Liver (tissue), 3 donors: ENCODE data around the gene PARP9.

ENCODE experiments used
- TAF1 ChIP-seq: conservative IDR thresholded peaks from 2 replicates; pipeline ENCODE4 v1.6.1; 2016; ENCODE audit warnings: antibody characterized with exemption, mild to moderate bottlenecking
- YY1 ChIP-seq: IDR thresholded peaks from 2 replicates; pipeline ENCODE4 v1.6.1; 2016; ENCODE audit warnings: antibody characterized with exemption, mild to moderate bottlenecking
- TF ChIP-seq, protein P1 (sequence below): fragments of 150-350 bp; IDR thresholded peaks from 2 replicates; pipeline ENCODE4 v1.5.1; 2017; ENCODE audit warnings: improper control_type of control experiment, low read depth, low read length; ENCODE audit not compliant: missing input control
- TF ChIP-seq, protein P2 (sequence below): IDR thresholded peaks from 2 replicates; pipeline ENCODE4 v1.6.1; 2016; ENCODE audit warnings: antibody characterized with exemption
- donor health status: healthy.
- donor health status: healthy.

DNA sequence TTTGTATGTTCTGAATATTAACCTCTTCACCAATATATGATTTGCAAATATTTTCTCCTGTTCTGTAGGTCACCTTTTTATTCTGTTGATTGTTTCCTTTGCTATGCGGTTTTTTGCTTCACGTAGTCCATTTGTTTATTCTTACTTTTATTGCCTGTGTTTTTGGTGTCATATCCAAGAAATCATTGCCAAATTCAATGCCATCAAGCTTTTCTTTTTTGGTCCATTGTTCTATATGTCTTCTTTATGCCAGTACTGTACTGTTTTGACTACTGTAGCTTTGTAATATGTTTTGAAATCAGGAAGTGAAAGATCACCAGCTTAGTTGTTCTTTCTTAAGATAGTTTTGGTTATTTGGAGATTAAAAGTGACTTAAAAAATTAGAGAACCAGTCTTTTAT, 17.5 kb upstream of the PARP9 start:
- TF ChIP-seq, protein P1, sequence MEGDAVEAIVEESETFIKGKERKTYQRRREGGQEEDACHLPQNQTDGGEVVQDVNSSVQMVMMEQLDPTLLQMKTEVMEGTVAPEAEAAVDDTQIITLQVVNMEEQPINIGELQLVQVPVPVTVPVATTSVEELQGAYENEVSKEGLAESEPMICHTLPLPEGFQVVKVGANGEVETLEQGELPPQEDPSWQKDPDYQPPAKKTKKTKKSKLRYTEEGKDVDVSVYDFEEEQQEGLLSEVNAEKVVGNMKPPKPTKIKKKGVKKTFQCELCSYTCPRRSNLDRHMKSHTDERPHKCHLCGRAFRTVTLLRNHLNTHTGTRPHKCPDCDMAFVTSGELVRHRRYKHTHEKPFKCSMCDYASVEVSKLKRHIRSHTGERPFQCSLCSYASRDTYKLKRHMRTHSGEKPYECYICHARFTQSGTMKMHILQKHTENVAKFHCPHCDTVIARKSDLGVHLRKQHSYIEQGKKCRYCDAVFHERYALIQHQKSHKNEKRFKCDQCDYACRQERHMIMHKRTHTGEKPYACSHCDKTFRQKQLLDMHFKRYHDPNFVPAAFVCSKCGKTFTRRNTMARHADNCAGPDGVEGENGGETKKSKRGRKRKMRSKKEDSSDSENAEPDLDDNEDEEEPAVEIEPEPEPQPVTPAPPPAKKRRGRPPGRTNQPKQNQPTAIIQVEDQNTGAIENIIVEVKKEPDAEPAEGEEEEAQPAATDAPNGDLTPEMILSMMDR = no peak
- TF ChIP-seq, protein P2, sequence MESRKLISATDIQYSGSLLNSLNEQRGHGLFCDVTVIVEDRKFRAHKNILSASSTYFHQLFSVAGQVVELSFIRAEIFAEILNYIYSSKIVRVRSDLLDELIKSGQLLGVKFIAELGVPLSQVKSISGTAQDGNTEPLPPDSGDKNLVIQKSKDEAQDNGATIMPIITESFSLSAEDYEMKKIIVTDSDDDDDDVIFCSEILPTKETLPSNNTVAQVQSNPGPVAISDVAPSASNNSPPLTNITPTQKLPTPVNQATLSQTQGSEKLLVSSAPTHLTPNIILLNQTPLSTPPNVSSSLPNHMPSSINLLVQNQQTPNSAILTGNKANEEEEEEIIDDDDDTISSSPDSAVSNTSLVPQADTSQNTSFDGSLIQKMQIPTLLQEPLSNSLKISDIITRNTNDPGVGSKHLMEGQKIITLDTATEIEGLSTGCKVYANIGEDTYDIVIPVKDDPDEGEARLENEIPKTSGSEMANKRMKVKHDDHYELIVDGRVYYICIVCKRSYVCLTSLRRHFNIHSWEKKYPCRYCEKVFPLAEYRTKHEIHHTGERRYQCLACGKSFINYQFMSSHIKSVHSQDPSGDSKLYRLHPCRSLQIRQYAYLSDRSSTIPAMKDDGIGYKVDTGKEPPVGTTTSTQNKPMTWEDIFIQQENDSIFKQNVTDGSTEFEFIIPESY = no peak
- TF ChIP-seq YY1 (no peak), TAF1 (no peak)
